Hepatic stellate cell (primary cell): ENCODE measurements around the gene AURKB.

Experiments used
- DNase-seq: peaks from one replicate; pipeline ENCODE4 v3.0.0; 2011; ENCODE audit warnings: low spot score

Gene AURKB

GRCh38 chr17:8161289-8162232, 48.8 kb downstream of the AURKB start:
- no peak for DNase-seq

- no peak for DNase-seq
These were observed 49.6 kb downstream of the AURKB start for GRCh38 chr17:8160741-8161221.

GRCh38 chr17:8160224-8160577, 50.2 kb downstream of the AURKB start:
- DNase-seq: no peak

GRCh38 chr17:8159459-8160223, 50.7 kb downstream of the AURKB start:
- no peak for DNase-seq

- DNase-seq: no peak
These were observed 51.4 kb downstream of the AURKB start for GRCh38 chr17:8159032-8159400.

GRCh38 chr17:8158267-8159031, 51.9 kb downstream of the AURKB start:
- peak; percentile 90 for DNase-seq

GRCh38 chr17:8156246-8156992, 54.0 kb downstream of the AURKB start:
- peak; percentile 100 for DNase-seq

GRCh38 chr17:8155996-8156245, 54.5 kb downstream of the AURKB start:
- no peak for DNase-seq

GRCh38 chr17:8155231-8155995, 55.0 kb downstream of the AURKB start:
- DNase-seq: no peak
